CD4-positive, alpha-beta T cell treated with Interleukin-21 for 1 hour (primary cell): Measurements from ENCODE around the gene DENND6A.
"Not testable (repeated sequence)": the region's sequence is repeated elsewhere in the genome, so short reads cannot be mapped to it uniquely, and the experiment has no call there.

Experiments used
- DNase-seq: peaks from one replicate; pipeline ENCODE4 v3.0.0-alpha.2; 2020

Gene DENND6A

GRCh38 chr3:57624801-57625200 lies 68.1 kb downstream of the DENND6A start:
- no peak for DNase-seq

- DNase-seq, result no peak
These were observed 70.5 kb downstream of the DENND6A start for GRCh38 chr3:57622362-57622761.

- DNase-seq, result no peak
These were observed 75.1 kb downstream of the DENND6A start for GRCh38 chr3:57617739-57618138.

GRCh38 chr3:57616233-57616632 lies 76.6 kb downstream of the DENND6A start:
- no peak for DNase-seq

GRCh38 chr3:57611870-57612269 lies 81.0 kb downstream of the DENND6A start:
- not testable (repeated sequence) for DNase-seq

- DNase-seq, result no peak
These were observed 87.2 kb downstream of the DENND6A start for GRCh38 chr3:57605683-57606082.

- no peak for DNase-seq
These were observed 87.9 kb downstream of the DENND6A start for GRCh38 chr3:57604971-57605370.

GRCh38 chr3:57600195-57600594 lies 92.7 kb downstream of the DENND6A start:
- DNase-seq, result no peak

GRCh38 chr3:57598765-57599360 lies 94.0 kb downstream of the DENND6A start:
- DNase-seq, result no peak

- DNase-seq, result peak; percentile 100
These were observed 95.6 kb downstream of the DENND6A start, which contains the start of gene ARF4 for GRCh38 chr3:57597127-57597923. ARF4 (minus strand) TSS chr3:57597344; CDS start chr3:57597140, 204 bp downstream.

GRCh38 chr3:57596495-57597126 lies 96.3 kb downstream of the DENND6A start:
- peak; percentile 73 for DNase-seq

GRCh38 chr3:57594576-57594975 lies 98.3 kb downstream of the DENND6A start:
- DNase-seq, result no peak

GRCh38 chr3:57594144-57594543 lies 98.7 kb downstream of the DENND6A start:
- DNase-seq, result no peak

GRCh38 chr3:57592306-57592705 lies 100.6 kb downstream of the DENND6A start:
- no peak for DNase-seq

GRCh38 chr3:57587905-57588304 lies 105.0 kb downstream of the DENND6A start:
- DNase-seq, result no peak

- no peak for DNase-seq
These were observed 106.1 kb downstream of the DENND6A start for GRCh38 chr3:57586778-57587177.

GRCh38 chr3:57583544-57583943 lies 109.3 kb downstream of the DENND6A start:
- DNase-seq, result no peak

GRCh38 chr3:57582474-57583168 lies 110.3 kb downstream of the DENND6A start:
- DNase-seq, result peak; percentile 28

GRCh38 chr3:57577801-57578200 lies 115.1 kb downstream of the DENND6A start:
- DNase-seq, result no peak

GRCh38 chr3:57575966-57576626 lies 116.8 kb downstream of the DENND6A start:
- no peak for DNase-seq
